ENCODE data around the gene NRF1. TPM values are rescaled to one million over a fixed set of nuclear protein-coding genes. Genes with fewer than 3 reads are reported as not detected.
A peak's percentile ranks its signal among the peaks of the same experiment; 100 is the strongest.

The NRF1 gene
- total RNA-seq, 1 donor from 2014 or later = 19.3 TPM

DNA sequence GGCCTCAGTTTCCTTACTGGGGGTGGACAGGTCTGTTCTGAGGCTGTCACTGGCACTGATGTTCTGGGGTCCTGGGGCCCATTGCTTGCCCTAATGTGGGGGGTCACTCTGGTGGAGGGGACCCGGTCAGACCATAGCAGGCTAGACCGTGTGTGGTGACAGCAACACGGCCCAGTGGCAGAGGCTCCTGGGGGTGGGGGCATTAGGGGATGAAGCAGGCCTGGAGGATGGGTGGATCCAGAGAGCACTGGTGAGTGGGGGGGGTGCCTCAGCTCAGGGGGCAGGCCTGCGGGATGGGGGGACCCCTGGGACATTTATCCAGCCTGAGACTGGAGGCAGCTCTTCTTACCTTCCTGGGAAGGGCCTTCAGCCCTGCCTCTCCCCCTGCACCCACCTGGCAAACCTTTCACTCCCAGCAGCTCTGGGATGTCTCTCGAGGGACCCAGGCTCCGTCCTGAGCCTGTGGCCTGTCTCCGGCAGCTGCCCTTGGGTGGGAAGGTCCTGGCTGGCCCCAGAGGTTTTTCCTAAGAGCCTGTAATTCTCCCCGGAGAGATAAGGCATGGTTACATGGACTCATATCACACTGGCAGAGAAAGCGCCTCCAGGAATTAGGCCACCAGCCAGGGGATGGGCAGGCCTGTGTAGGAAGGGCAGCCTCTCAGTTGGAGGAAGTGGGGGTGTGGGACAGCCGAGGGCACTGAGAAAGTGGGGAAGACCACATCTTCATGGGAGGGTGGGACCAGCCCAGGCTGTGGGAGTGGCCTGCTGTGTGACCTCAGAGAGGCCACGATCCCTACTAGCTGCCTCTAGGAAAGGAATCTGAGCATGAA lies 193.6 kb downstream of the NRF1 start:
- ATAC-seq (no peak), DNase-seq (no peak)
- Histone ChIP-seq H3K9me3 (no peaks in the 10 kb centered on the region), H3K27ac (no peak overlapping the region), H3K4me1 (no peaks in the 10 kb centered on the region), H3K4me3 (no peak overlapping the region), H3K36me3 (no peaks in the 10 kb centered on the region), H3K27me3 (no peaks in the 10 kb centered on the region)
- intact Hi-C loops (cut with DNase I) = no loop called here
- TF ChIP-seq, protein P1, sequence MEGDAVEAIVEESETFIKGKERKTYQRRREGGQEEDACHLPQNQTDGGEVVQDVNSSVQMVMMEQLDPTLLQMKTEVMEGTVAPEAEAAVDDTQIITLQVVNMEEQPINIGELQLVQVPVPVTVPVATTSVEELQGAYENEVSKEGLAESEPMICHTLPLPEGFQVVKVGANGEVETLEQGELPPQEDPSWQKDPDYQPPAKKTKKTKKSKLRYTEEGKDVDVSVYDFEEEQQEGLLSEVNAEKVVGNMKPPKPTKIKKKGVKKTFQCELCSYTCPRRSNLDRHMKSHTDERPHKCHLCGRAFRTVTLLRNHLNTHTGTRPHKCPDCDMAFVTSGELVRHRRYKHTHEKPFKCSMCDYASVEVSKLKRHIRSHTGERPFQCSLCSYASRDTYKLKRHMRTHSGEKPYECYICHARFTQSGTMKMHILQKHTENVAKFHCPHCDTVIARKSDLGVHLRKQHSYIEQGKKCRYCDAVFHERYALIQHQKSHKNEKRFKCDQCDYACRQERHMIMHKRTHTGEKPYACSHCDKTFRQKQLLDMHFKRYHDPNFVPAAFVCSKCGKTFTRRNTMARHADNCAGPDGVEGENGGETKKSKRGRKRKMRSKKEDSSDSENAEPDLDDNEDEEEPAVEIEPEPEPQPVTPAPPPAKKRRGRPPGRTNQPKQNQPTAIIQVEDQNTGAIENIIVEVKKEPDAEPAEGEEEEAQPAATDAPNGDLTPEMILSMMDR (IDR thresholded peaks at IDR 0.05) = no peak

Small RNAs within 50 kb of the gene (microRNA-seq; reads per million reads assigned to microRNA genes)
- gene MIR182 (ENCODE audit: borderline microRNAs expressed) (513 reads per million, percentile 81 among the genes with 10 or more reads in this experiment), gene MIR183 (ENCODE audit: borderline microRNAs expressed) (287 reads per million, percentile 75 among the genes with 10 or more reads in this experiment), gene MIR96 (ENCODE audit: borderline microRNAs expressed) (38.1 reads per million, percentile 53 among the genes with 10 or more reads in this experiment)

Other genes with a start within 250 kb of the NRF1 start
- gene STRIP2, start 177.3 kb upstream of the NRF1 start, total RNA-seq = 1.3 TPM
- gene SMKR1, start 109.2 kb upstream of the NRF1 start, total RNA-seq = not detected